Natural killer cell (primary cell): ENCODE measurements around the gene EPHA2. TPM values are rescaled to one million over a fixed set of nuclear protein-coding genes. Genes with fewer than 3 reads are reported as not detected.

Source experiments
- ATAC-seq, 3 donors: fragments of 150-1000 bp in 2 of 3; fragments of 200-7000 bp in 1 of 3; cut with Tn5 transposase; 1 replicate in 1 of 3; 2 replicates in 2 of 3; pipeline ENCODE4 v1.10.0; 2021; ENCODE audit warnings: mild to moderate bottlenecking in 2 of 3, moderate library complexity in 2 of 3
- DNase-seq, 2 donors: peaks; one replicate each; pipeline versions ENCODE4 v3.0.0 to v3.0.0-alpha.2; 2013 to 2021; ENCODE audit warnings: mixed read lengths in 1 of 2
- H3K27ac ChIP-seq: one replicate; pipeline ENCODE4 v1.5.1; 2013; ENCODE audit warnings: mild to moderate bottlenecking, low read length
- H3K27me3 ChIP-seq: one replicate; pipeline ENCODE4 v1.6.1; 2013; ENCODE audit warnings: low read length; ENCODE audit not compliant: control insufficient read depth, insufficient read depth
- H3K36me3 ChIP-seq: one replicate; pipeline ENCODE4 v1.6.1; 2013; ENCODE audit warnings: low read length; ENCODE audit not compliant: control insufficient read depth, insufficient read depth
- H3K4me1 ChIP-seq: one replicate; pipeline ENCODE4 v1.6.1; 2013; ENCODE audit warnings: low read length; ENCODE audit not compliant: control insufficient read depth, insufficient read depth
- H3K4me3 ChIP-seq: one replicate; pipeline ENCODE4 v1.5.1; 2013; ENCODE audit warnings: low read length
- H3K9me3 ChIP-seq: one replicate; pipeline ENCODE4 v1.6.1; 2013; ENCODE audit warnings: low read length; ENCODE audit not compliant: control insufficient read depth, insufficient read depth
- H3K27ac Mint-ChIP-seq, 2 donors: one replicate each; pipeline ENCODE4 v1.8.0; 2022; ENCODE audit warnings: mild to moderate bottlenecking in 2 of 2, mixed read lengths in 2 of 2, moderate library complexity in 1 of 2
- H3K27me3 Mint-ChIP-seq, 2 donors: one replicate each; pipeline ENCODE4 v1.8.0; 2022; ENCODE audit warnings: low read depth in 2 of 2, mixed read lengths in 2 of 2
- H3K36me3 Mint-ChIP-seq: one replicate; pipeline ENCODE4 v1.8.0; 2022; ENCODE audit warnings: mixed read lengths
- H3K4me1 Mint-ChIP-seq, 2 donors: one replicate each; pipeline ENCODE4 v1.8.0; 2022; ENCODE audit warnings: mixed read lengths in 2 of 2
- H3K4me3 Mint-ChIP-seq: one replicate; pipeline ENCODE4 v1.8.0; 2022; ENCODE audit warnings: mild to moderate bottlenecking, moderate library complexity, mixed read lengths
- H3K9me3 Mint-ChIP-seq, 2 donors: one replicate each; pipeline ENCODE4 v1.8.0; 2022; ENCODE audit warnings: mixed read lengths in 2 of 2
- CTCF ChIP-seq: fragments of 200-600 bp; IDR thresholded peaks from one replicate; pipeline ENCODE4 v1.8.0; 2022; ENCODE audit warnings: antibody characterized with exemption
- WGBS: methylation state at CpG from one replicate; pipeline ENCODE4 v1.1.7; 2013; ENCODE audit warnings: missing lambda C conversion rate; ENCODE audit not compliant: insufficient coverage; 5-methylcytosine and 5-hydroxymethylcytosine counted together
- intact Hi-C: fragments of 100-400 bp; cut with micrococcal nuclease; formaldehyde crosslinking; loops from one replicate; pipeline ENCODE4 v1.14.2; 2022
- total RNA-seq, 4 donors: library from RNA; stranded (reverse); fragments of 120-200 nt in 1 of 4; gene quantifications; one replicate each; pipeline versions ENCODE4 v1.2.3 to v1.2.4, GENCODE V29; 2013 to 2022

The EPHA2 gene
- total RNA-seq, 3 donors from 2014 or later (not counting 1 experiment from before 2014, with no cell fraction given), result 0.13 TPM; not detected in 2

GRCh38 chr1:16129316-16129715 is 26.6 kb downstream of the EPHA2 start:
- no peak for TF ChIP-seq CTCF
- intact Hi-C loops, result no loop called here
- ATAC-seq (no peak), DNase-seq (no peak)
- H3K36me3 ChIP-seq, result no peaks in the 10 kb centered on the region
- WGBS, result 94% methylated on average over 19 of the region's 19 CpGs
- H3K4me1 ChIP-seq, result peaks cover 8% of the 10 kb centered on the region
- H3K9me3 ChIP-seq, result no peaks in the 10 kb centered on the region
- Mint-ChIP-seq H3K4me3 (no peak overlapping the region), H3K9me3 (no peaks in the 10 kb centered on the region), H3K4me1 (peaks cover 5 to 29% of the 10 kb centered on the region in 2 donors), H3K36me3 (no peaks in the 10 kb centered on the region), H3K27me3 (peaks cover 0 to 5% of the 10 kb centered on the region in 2 donors), H3K27ac (no peak overlapping the region)
- no peaks in the 10 kb centered on the region for H3K27me3 ChIP-seq
- no peak overlapping the region for H3K27ac ChIP-seq
- no peak overlapping the region for H3K4me3 ChIP-seq

GRCh38 chr1:16128338-16128741 is 27.5 kb downstream of the EPHA2 start:
- Mint-ChIP-seq H3K4me3 (no peak overlapping the region), H3K4me1 (peaks cover 15 to 39% of the 10 kb centered on the region in 2 donors), H3K36me3 (no peaks in the 10 kb centered on the region), H3K9me3 (no peaks in the 10 kb centered on the region), H3K27me3 (peaks cover 0 to 5% of the 10 kb centered on the region in 2 donors), H3K27ac (no peak overlapping the region)
- H3K9me3 ChIP-seq, result no peaks in the 10 kb centered on the region
- no peaks in the 10 kb centered on the region for H3K27me3 ChIP-seq
- H3K27ac ChIP-seq, result no peak overlapping the region
- no peaks in the 10 kb centered on the region for H3K36me3 ChIP-seq
- ATAC-seq (no peak), DNase-seq (no peak)
- no peak overlapping the region for H3K4me3 ChIP-seq
- peaks cover 18% of the 10 kb centered on the region for H3K4me1 ChIP-seq
- 79% methylated on average over 6 of the region's 6 CpGs for WGBS
- TF ChIP-seq CTCF, result no peak
- intact Hi-C loops, result no loop called here

- no peaks in the 10 kb centered on the region for H3K9me3 Mint-ChIP-seq
- H3K4me1 ChIP-seq, result peaks cover 23% of the 10 kb centered on the region
- peaks cover 20 to 44% of the 10 kb centered on the region in 2 donors for H3K4me1 Mint-ChIP-seq
- ATAC-seq, result no peak
- H3K36me3 ChIP-seq, result no peaks in the 10 kb centered on the region
- H3K9me3 ChIP-seq, result no peaks in the 10 kb centered on the region
- TF ChIP-seq CTCF, result no peak
- WGBS, result 84% methylated on average over 15 of the region's 17 CpGs
- H3K27ac ChIP-seq, result no peak overlapping the region
- no peak overlapping the region for H3K4me3 ChIP-seq
- H3K27ac Mint-ChIP-seq, result no peak overlapping the region
- H3K27me3 Mint-ChIP-seq, result peaks cover 0 to 7% of the 10 kb centered on the region in 2 donors
- intact Hi-C loops, result no loop called here
- H3K27me3 ChIP-seq, result no peaks in the 10 kb centered on the region
- H3K4me3 Mint-ChIP-seq, result no peak overlapping the region
- H3K36me3 Mint-ChIP-seq, result peaks cover 3% of the 10 kb centered on the region
- no peak for DNase-seq
These were observed 28.1 kb downstream of the EPHA2 start for GRCh38 chr1:16127676-16128337.
